NK-92 treated with Interleukin-12 subunit alpha and Interleukin-12 subunit beta, amount 100 ng/mL, for 24 hours (cell line): ENCODE measurements around the gene CR1.
"Not testable (repeated sequence)": the region's sequence is repeated elsewhere in the genome, so short reads cannot be mapped to it uniquely, and the experiment has no call there.

Experiments used
- DNase-seq: peaks from one replicate; lab custom pipeline; 2025; lab: John Stamatoyannopoulos, UW

The CR1 gene

DNA sequence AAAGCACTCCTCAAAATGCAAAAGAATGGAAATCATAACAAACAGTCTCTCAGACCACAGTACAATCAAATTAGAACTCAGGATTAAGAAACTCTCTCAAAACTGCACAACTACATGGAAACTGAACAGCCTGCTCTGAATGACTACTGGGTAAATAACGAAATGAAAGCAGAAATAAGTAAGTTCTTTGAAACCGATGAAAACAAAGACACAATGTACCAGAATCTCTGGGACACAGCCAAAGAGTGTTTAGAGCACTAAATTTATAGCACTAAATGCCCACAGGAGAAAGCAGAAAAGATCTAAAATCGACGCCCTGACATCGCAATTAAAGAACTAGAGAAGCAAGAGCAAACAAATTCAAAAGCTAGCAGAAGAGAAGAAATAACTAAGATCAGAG lies 95.2 kb downstream of the CR1 start:
- DNase-seq, result not testable (repeated sequence)

DNA sequence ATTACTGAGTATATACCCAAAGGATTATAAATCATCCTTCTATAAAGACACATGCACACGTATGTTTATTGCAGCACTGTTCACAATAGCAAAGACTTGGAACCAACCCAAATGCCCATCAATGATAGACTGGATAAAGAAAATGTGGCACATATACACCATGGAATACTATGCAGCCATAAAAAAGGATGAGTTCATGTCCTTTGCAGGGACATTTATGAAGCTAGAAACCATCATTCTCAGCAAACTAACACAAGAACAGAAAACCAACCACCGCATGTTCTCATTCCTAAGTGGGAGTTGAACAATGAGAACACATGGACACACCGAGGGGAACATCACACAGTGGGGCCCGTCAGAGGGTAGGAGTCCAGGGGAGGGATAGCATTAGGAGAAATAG lies 98.1 kb downstream of the CR1 start:
- DNase-seq, result not testable (repeated sequence)

DNA sequence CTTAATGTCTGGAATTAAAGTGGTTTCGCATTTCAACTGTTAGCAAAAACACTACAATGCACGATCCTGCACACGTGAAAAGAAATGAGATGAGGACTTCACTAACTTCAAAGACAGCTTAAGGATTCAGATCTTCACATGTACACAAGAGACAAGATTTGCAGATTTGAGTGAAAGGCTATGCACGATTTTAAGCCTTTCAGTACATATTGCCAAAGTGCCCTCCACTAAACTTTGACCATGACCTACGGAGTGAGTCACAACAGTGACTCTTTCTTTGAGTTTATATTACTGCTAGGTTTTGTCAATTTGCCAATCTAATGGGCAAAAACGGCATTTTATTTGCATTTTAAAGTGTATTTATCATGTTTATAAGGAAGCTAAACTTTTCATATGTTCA lies 107.8 kb downstream of the CR1 start:
- DNase-seq, result no peak

DNA sequence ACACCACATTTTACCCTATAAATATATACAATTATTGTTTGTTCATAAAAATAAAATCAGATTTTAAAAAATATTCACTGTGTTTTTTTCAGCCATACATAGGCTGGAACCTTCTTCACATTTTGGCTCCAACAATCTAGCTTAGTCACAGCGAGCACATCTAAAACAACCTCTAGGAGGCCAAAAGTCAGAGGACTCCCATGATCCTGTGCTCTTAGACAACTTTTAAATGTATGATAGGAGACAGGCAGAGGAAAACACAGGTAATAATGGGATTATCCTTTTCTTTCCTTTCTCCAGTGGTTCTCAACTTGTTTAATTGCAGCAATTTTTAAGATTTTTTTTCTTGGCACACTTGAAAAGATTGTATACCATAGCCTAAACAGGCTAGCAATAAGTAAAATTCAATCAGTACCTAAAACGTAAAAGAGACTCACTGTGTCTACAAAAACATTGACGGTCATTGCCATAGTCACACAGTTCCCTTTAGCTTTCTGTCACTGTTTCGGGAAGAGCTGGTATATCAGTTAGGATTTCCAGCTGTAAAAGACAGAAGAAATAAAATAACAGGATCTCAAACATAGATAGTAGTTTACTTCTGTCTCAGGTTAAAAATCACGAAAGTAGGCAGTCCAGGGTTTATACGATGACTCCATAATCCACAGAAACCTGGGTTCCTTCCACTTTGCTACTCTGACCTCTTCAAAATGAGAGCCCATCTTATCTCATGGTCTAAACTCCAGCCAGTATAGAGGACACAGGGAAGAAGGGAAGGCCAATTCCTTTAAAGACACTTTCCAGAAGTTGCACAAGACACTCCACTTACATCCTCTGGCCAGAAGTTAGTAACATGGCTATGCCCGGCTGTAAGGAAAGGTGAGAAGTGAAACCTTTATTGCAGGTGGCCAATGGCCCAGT lies 109.7 kb downstream of the CR1 start:
- no peak for DNase-seq

DNA sequence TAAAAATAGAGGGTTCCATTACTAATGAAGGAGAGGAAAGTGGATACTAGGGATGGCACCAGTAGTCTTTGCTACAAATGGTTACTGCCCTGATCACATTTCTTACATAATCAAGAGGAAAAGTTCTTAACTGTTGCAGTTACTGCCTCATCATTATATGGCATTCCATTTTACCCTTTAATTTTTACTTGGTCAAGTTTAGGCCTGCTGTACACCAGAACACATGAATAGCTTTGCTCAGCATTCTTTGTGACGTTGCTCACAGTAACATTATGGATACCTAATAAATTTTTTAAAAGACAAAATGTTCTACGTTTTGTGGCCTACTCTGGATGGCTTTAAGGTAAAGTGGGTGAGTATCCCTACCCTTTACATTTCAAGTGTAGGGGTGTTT lies 110.4 kb downstream of the CR1 start:
- no peak for DNase-seq

DNA sequence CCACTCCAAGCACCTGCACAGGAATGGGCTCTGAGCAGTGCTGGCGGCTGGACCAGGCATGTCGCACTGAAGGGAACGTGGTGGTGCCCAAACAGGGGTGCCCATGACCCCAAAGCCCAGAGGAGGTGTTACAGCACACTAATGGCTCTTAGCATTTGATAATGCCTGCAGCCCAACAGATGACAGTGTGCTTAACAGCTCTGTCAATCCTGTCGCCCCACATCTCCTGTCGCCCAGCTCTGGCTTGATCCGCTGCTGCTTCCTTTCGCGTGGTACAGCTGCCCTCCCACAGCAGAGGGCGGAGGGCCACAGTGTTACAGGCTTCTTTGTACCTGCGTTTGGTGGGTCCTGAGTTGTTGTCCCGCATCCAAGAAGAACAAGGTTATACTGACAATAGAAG lies 116.8 kb downstream of the CR1 start:
- DNase-seq, result no peak

DNA sequence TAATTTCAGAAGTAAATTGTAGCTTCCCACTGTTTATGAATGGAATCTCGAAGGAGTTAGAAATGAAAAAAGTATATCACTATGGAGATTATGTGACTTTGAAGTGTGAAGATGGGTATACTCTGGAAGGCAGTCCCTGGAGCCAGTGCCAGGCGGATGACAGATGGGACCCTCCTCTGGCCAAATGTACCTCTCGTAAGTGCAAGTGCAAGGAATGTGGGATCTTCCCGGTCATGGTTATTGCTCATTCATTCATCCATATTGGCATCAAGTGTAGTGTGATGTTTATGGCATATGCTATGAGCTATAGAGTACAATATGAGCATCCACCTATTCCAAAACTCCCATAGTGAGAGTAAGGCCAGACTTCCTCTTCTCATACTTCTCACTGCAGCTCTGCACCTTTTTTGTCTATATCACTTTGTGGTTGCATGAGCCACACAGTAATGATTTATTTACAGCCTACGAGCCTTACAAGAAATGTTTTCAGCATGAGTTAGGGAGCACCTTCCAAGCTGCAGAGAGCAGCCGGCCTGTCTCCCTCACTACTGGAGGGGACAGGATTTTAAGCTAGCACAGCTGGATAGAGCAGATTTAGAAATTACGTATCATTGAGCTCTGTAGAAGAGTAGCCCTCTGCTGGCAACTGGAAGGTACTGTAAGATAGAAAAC lies 124.0 kb downstream of the CR1 start:
- no peak for DNase-seq

DNA sequence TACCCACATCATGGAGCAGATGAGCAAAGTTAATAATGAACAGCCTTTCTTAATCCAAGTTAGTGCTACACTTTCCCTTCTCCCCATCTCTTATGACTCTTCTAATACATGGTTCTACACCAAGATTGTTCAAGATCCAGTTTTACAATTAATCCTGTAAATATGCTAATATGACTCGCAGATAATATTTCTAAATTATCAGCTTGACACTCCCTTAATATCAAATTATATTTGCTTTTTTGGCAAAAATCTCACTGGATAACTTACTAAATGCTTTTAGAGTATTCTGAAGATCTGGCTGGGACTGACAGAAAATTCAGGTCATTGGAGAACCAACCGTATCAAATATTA lies 124.6 kb downstream of the CR1 start:
- DNase-seq, result no peak

DNA sequence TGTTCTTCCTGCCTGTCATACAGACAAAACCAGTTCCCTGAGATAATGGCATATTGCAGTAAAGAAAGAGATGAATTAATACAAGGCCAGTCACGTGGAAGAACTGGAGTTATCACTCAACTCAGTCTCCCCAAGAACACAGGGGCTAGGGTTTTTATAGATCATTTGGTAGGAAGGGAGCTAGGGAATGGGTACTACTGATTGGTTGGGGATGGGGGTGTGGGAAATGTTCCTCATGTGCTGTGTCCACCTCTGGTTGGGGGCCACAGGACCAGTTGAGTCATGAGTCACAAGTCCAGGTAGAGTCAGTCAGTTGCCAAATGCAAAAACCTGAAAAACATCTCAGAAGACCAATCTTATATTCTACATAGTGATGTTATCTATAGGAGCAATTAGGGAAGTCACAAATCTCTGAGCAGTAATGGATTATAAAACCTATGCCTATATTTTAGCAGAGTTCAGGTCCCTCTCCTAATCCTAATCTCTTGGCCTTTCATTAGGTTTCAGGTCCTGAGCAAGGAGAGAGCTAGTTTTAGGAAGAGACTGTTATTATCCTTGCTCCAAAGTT lies 129.6 kb downstream of the CR1 start:
- not testable (repeated sequence) for DNase-seq

DNA sequence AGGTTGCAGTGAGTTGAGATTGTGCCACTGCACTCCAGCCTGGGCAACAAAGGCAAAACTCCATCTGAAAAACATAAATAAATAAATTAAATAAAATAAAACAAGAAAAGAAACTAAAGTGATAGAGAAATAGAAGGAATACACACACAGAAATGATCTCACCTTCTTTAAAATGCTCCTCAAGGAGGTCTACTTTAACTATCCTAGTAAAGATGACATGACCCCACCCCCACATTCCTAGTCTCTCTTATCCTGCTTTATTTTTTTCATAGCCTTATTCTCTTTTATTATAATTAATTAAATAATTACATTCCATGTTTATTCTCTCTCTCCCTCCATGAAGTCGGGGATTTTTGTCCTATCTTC lies 131.0 kb downstream of the CR1 start:
- no peak for DNase-seq

DNA sequence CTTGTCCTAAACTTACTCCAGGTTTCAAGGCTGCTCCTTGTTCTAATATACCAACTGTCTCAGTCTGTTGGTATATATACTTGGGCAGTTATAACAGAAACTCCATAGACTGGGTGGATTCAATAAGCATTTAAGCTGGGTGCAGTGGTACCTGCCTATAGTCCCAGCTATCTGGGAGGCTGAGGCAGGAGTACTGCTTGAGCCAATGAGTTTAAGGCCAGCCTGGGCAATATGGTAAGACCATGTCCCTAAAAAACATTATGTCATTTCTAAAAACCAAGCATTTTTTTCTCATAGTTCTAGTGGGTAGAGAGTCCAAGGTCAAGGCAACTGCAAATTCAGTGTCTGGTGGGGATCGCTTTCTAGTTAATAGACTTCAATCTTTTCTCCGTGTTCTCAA lies 131.5 kb downstream of the CR1 start:
- no peak for DNase-seq

DNA sequence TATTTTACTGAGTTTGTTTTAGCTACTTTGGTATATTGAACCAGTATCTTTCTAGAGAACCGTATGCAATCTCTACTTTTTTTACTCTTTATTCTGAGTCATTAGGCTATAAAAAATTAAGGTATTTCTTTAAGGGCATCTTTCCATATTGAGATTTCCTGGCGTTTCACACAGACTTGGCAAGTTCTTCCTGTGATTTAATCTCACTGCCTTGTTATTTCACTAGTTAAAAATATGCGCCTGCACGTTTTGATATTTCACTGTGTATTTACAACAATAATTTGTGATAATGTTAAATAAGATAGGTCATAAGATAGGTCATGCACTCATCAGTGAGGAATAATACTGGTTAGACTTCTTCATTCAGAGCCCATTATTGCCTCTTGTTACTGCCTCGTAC lies 132.8 kb downstream of the CR1 start:
- DNase-seq, result no peak

DNA sequence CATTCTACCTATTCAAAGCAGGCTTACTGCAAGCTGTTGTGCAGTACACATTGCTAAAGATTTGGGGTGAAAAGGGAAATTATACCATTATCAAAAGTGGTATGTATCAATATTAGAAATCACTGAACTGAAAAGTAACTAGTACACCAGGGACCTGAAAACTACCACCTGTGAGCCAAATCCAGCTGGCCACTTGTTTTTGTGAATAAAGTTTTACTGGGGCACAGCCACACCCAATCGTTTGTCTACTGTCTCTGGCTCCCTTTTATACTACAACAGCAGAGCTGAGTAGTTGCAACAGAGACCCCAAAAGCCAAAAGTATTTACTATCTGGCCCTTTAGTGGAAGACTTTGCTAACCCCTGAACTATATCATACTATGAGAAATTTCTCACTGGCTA lies 135.2 kb downstream of the CR1 start:
- no peak for DNase-seq

DNA sequence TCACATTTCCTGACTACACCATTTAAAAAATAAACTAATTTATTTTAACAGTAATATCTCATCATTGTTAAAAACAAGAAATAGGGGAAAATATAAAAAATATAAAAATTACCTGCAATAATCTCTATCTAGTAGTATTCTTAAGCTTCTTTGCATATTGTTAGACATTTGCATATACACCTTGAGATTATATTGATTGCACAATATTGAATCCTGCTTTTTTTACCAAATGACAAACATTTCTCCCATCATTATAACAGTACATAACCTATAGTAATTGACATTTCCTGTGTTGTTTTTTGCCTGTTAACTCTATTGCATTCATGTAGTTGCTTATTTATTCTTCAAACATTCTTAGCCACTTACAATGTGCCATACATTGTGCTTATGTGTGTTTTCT lies 137.3 kb downstream of the CR1 start:
- no peak for DNase-seq

DNA sequence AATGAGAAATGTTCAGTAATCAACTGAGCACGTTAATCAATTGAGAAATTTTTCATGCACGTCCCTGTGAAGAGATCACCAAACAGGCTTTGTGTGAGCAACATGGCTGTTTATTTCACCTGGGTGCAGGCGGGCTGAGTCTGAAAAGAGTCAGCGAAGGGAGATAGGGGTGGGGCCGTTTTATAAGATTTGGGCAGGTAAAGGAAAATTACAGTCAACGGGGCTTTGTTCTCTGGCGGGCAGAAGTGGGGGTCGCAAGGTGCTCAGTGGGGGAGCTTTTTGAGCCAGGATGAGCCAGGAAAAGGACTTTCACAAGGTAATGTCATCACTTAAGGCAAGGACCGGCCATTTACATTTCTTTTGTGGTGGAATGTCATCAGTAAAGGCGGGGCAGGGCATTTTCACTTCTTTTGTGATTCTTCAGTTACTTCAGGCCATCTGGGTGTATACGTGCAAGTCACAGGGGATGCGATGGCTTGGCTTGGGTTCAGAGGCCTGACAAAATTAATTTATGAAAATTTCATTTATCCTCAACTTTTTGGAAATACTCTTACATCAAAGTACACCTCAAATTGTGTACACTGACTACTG lies 137.8 kb downstream of the CR1 start:
- not testable (repeated sequence) for DNase-seq

DNA sequence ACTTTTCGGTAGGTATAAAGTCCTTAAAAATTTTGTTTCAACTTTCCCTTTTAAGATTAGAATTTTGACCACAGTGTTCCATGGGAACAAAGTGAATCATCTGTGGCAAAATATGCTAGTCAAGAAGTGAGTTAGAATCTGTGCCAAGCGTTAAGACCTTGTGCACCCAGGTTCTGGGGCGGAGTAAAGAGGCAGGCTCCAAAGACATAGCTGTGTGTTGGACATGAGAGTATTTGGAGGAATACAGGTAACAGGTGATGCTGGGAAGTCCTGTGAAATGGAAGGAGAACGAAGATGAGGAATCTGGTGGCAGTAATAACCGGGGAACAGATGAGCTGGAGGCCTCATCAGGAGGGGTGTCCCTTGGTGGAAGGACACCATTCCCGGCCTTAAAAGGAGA lies 138.3 kb downstream of the CR1 start:
- not testable (repeated sequence) for DNase-seq

DNA sequence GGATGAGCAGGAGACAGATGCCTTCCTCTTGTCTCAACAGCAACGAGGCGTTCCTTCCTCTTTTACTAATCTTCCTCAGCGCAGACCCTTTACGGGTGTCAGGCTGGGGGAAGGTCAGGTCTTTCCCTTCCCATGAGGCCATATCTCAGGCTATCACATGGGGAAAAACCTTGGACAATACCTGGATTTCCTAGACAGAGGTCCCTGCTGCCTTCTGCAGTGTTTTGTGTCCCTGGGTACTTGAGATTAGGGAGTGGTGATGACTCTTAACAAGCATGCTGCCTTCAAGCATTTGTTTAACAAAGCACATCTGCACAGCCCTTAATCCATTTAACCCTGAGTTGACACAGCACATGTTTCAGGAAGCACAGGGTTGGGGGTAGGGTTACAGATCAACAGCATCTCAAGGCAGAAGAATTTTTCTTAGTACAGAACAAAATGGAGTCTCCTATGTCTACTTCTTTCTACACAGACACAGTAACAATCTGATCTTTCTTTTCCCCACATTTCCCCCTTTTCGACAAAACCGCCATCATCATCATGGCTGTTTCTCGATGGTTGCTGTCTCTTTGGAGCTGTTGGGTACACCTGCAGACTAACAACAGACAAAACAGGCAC lies 139.7 kb downstream of the CR1 start:
- not testable (repeated sequence) for DNase-seq

DNA sequence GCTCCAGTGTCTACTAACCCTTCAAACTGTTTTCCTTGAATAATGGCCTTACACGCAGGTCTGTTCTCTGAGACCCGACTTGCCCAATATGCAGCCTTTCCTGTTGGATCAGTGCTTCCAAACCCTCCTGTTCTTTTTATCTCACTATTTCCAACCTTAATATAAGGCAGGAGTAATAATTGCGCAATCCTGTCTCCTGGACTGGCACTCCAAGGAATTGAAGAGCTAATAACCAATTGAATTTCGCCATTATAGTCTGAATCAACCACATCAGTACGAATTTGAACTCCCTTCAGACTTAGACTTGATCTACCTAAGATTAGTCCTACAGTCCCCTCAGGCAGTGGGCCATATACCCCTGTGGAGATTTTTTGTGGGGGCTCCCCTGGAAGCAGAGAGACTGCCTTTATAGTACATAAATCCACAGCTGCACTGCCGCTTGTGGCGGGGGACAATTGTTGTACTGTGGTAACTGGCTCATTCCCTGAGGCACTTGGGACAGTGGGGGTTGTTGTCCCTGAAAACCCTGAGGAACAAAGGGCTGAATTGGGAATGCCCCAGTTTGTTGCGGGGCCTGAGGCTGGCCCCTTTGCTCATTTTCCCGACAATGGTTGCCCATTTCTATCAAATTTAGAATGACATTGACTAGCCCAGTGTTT lies 142.7 kb downstream of the CR1 start:
- not testable (repeated sequence) for DNase-seq

DNA sequence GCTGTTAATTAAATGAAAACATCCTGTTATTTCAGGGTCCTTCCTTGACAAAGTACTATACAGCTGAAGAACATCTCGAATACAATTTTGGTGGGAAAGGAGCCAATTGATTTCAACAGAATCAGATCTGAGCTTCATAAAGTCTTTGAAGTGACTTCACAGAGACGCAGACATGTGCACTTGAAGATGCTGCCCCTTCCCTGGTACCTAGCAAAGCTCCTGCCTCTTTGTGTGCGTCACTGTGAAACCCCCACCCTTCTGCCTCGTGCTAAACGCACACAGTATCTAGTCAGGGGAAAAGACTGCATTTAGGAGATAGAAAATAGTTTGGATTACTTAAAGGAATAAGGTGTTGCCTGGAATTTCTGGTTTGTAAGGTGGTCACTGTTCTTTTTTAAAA lies 143.4 kb downstream of the CR1 start:
- DNase-seq, result not testable (repeated sequence)

DNA sequence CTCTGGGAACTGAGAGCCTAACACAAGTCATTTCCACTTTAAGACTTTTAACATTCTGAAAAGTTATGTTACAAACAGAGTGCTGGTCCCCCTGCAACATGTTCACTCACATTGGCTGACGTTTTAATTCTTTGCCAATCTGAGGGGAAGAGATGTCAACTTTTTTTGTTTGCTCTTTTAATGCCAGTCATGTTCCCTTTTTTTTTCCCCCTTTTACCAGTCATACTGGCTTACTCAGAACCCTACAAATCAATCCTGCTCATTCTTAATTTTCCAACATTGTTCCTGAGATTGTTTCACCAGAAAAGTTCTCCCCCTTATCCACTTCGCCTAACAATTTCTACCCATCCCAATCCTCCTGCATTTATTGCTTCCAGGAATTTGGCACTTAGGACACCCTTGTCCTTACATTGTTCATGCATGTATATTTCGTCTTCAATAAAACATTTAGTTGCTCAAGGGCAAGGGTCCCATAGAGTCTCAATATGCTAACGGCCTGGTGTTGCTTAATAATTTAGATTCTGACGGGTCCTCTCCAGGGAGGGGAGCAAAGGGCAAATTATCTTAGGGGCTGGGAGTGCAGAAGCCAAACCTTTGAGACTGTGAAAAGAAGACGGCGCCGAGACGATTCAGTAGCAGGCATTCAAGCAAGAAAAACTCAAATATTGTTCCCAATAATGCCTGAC lies 148.4 kb downstream of the CR1 start:
- no peak for DNase-seq
